Keratinocyte (primary cell): ENCODE data around the gene BAHCC1.

Experiments
- EZH2 ChIP-seq: IDR thresholded peaks from one replicate; pipeline ENCODE4 v1.6.1; 2012; ENCODE audit warnings: inconsistent platforms, mild to moderate bottlenecking, low read length, moderate library complexity
- TF ChIP-seq, protein P1 (sequence below), 3 experiments: IDR thresholded peaks in 1 of 3; conservative IDR thresholded peaks in 1 of 3; optimal IDR thresholded peaks in 1 of 3; 2 replicates in 2 of 3; 3 replicates in 1 of 3; pipeline versions ENCODE3 to v1.5.1; 2011; ENCODE audit warnings: low read length in 3 of 3, mild to moderate bottlenecking in 3 of 3, moderate library complexity in 2 of 3, control low read depth in 1 of 3, inconsistent platforms in 1 of 3; ENCODE audit not compliant: insufficient read depth in 2 of 3; ENCODE audit errors: extremely low read depth in 1 of 3

DNA sequence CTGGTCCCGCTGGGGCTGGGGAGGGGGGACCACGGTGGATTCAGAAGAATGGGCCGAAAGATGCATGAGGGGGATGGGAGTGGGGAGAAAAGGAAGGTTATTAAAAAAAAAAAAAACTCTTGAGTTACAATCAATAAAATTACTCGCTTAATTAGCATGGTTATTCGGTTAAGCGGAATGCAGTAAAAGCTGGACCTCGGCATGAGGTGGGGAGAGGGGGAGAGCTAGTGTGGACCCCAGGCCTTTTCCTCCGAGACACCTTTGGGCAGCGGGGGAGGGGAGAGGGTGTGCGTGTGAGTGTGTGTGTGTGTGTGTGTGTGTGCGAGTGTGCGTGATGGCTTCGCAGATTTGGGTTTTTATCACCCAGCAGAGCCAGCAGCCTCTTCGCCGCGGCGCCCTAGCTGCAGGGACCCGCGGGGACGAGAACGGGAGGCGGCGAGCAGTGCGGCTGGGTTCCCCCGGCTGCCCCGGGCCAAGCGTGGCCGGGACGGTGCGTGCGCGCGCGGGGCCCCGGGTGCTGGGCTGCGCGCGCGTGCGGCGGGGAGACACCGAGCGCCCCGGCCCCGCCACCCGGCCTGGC is 3.7 kb downstream of the BAHCC1 start:
- TF ChIP-seq, protein P1, sequence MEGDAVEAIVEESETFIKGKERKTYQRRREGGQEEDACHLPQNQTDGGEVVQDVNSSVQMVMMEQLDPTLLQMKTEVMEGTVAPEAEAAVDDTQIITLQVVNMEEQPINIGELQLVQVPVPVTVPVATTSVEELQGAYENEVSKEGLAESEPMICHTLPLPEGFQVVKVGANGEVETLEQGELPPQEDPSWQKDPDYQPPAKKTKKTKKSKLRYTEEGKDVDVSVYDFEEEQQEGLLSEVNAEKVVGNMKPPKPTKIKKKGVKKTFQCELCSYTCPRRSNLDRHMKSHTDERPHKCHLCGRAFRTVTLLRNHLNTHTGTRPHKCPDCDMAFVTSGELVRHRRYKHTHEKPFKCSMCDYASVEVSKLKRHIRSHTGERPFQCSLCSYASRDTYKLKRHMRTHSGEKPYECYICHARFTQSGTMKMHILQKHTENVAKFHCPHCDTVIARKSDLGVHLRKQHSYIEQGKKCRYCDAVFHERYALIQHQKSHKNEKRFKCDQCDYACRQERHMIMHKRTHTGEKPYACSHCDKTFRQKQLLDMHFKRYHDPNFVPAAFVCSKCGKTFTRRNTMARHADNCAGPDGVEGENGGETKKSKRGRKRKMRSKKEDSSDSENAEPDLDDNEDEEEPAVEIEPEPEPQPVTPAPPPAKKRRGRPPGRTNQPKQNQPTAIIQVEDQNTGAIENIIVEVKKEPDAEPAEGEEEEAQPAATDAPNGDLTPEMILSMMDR (optimal IDR thresholded peaks at IDR 0.05 in 1 of 3, IDR thresholded peaks at IDR 0.05 in 1 of 3, conservative IDR thresholded peaks at IDR 0.05 in 1 of 3; ENCODE audit: extremely low read depth in 1 of 3, insufficient read depth in 2 of 3, low read length in 3 of 3), result no peak
- no peak for TF ChIP-seq EZH2
